HG03139 (cell line): ENCODE measurements around the gene KIAA1328.
"Not testable (repeated sequence)": the region's sequence is repeated elsewhere in the genome, so short reads cannot be mapped to it uniquely, and the experiment has no call there.

Source experiments
- ATAC-seq: cut with Tn5 transposase; IDR thresholded peaks from one replicate; pipeline ENCODE4 v1.9.1; 2021; ENCODE audit not compliant: unreplicated experiment

The KIAA1328 gene

GRCh38 chr18:36879796-36880195, 50.9 kb downstream of the KIAA1328 start:
- ATAC-seq, result not testable (repeated sequence)

- no peak for ATAC-seq
Measured at GRCh38 chr18:36885981-36886380, 57.1 kb downstream of the KIAA1328 start.

DNA sequence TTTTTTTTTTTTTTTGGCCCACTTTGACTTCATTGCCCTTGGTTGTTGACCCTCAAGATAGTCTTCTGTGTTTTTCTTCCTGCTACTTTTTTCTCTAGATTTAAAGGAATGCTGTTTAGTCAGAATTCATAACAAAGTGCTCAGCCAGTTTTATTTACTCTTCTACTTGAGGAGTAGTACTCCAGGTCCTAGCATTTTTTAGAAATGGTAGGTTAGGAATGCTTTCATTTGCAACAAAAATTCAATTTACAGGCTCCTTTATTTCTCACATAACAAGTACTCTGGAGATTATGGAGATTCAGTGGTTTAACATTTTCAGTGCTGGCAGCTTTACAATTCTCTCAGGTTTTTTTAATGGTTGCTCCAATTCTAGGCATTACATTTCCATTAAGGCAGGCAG, 58.2 kb downstream of the KIAA1328 start:
- ATAC-seq, result no peak

DNA sequence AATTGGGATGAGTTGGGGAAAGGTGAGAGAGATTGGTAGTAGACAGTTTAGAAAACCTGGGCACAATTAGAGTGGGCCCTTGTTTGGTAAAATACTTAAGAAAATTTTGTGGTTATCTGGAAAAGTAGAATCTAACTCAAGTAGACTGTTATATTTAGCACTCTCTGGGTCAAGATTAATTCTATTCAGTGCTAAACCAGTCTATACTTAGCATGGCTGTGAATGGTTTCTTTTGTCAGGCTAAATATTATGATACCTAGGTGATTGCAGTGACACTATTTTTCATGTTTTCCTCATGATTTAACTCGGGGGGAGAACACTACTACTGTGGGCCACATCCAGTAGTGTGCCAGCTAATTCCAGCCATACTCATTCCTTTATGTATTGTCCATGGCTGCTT, 58.9 kb downstream of the KIAA1328 start:
- ATAC-seq, result no peak

GRCh38 chr18:36888778-36889177, 59.9 kb downstream of the KIAA1328 start:
- ATAC-seq, result no peak

GRCh38 chr18:36889321-36889720, 60.4 kb downstream of the KIAA1328 start:
- no peak for ATAC-seq

DNA sequence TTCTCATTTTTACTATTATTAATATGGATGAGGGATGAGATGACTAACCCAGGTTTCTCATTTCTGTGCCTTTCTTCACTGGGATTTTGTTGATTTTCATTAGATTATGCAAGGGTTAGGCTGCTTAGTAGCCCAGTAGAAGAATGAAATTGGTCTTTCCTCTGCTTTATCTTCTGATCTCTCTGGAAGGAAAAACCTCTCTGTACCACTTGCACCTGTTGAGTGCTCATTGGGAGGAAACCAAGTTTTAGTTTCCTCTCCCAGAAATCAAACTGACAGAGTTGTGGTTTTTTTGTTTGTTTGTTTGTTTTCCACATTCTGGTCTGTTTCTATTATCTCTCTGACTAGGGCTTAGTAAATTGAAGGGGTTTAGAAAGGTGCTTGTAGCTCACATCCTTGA, 60.8 kb downstream of the KIAA1328 start:
- no peak for ATAC-seq

DNA sequence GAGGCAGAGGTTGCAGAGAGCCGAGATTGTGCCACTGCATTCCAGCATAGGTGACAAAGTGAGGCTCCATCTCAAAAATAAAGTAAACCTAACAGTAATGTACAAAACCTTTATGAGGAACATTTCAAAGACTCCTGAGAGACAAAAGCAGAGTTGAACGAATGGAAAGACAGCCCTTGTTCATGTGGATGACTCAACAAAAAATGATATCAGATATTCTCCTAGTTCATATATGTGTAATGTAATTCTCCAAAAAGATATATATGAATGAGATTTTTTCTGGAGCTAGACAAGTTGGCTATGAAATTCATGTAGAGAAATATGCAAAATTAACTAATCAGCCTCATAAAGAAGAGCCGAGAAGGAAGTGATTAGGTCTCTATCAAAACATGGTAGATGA, 61.7 kb downstream of the KIAA1328 start:
- ATAC-seq, result no peak

- no peak for ATAC-seq
Measured at GRCh38 chr18:36893227-36893626, 64.3 kb downstream of the KIAA1328 start.

GRCh38 chr18:36895606-36896005, 66.7 kb downstream of the KIAA1328 start:
- ATAC-seq, result no peak

GRCh38 chr18:36897253-36897652, 68.3 kb downstream of the KIAA1328 start:
- ATAC-seq, result no peak

- ATAC-seq, result no peak
Measured at GRCh38 chr18:36899289-36899688, 70.4 kb downstream of the KIAA1328 start.

GRCh38 chr18:36900466-36900865, 71.5 kb downstream of the KIAA1328 start:
- ATAC-seq, result no peak

- no peak for ATAC-seq
Measured at GRCh38 chr18:36901277-36901701, 72.4 kb downstream of the KIAA1328 start.

DNA sequence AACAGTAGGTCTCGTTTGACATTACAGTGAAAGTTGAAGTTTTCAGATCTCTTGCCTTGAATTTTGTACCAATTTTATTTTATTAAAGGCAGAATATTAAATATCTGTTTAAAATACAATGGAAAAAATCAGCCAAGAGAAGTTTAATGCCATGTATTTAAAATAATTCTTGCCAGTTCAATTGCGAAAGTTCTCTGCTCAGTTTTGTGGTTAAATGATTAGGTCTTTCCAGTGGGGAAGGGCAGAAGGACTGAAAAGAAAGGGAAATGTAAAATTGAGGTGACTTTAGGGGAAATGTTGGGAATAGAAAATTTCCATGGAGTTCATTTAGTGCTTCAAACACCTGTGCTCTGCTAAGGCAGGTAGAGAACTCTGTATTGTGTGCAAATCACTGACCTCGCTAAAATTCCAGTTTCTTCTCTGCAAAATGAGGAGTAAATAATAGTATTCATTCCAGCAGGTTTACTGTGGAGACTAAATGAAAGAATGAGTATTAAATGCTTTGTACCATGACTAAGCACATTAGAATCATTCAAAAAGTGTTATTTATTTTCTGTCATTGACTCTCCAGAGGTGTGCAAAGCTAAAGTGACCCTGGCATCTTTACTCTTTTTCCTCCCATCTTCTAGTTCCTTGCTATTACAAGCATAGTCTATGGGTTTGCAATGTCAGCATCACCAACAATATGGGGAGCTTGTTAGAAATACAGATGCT, 74.4 kb downstream of the KIAA1328 start:
- no peak for ATAC-seq

- no peak for ATAC-seq
Measured at GRCh38 chr18:36905571-36905970, 76.6 kb downstream of the KIAA1328 start.

GRCh38 chr18:36909282-36909681, 80.4 kb downstream of the KIAA1328 start:
- ATAC-seq, result not testable (repeated sequence)

GRCh38 chr18:36912887-36913286, 84.0 kb downstream of the KIAA1328 start:
- no peak for ATAC-seq

DNA sequence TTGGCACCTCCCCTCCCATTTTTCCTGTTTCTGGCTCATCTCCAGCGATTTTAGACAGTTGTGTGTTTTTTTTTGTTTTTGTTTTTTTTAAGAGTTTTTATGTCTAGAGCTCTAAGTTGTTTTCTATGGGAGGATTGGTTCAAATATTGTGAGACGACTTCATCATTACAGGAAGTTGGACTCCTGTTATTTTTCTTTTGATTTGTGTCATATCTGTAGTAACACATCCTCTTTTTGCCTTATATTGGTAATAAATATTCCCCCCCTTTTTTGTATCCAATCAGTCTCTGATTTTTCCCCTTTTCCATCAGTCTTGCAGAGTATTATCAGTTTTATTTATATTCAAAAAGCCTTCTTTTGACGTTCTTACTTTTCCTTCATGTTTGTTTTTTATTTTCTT, 89.0 kb downstream of the KIAA1328 start:
- no peak for ATAC-seq

GRCh38 chr18:36929601-36930000, 100.7 kb downstream of the KIAA1328 start:
- ATAC-seq, result no peak

DNA sequence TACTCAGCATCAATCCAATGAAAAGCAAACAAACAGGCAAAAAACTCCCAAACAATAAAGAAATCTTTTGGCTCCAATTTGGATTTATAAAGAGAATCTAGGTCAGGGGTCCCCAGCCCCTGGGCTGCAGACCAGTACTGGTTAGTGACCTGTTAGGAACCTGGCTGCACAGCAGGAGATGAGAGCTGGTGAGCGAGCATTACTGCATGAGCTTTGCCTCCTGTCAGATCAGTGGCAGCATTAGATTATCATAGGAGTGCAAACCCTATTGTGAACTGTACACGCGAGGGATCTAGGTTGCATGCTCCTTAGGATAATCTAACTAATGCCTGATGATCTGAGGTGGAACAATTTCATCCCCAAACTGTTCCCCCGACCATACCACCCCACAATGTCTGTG, 102.2 kb downstream of the KIAA1328 start:
- no peak for ATAC-seq

- ATAC-seq, result no peak
Measured at GRCh38 chr18:36933552-36933951, 104.6 kb downstream of the KIAA1328 start.

DNA sequence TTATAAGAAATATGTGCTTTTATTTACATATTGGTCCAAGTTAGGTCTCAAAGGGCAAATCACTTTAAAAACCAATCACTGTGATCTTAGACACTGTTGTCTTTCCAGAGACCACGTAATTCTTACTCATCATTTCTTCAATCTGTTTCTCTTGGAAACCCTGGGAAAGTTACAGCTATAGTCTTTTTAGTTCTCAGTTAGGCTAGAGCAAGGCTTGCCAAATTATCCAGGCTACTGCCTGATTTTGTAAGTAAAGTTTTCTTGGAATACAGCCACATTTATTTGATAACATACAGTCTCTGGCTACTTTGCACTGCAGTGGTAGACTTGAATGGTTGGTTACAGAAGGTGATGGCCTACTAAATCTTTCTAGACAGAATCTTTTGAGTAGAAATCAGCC, 106.0 kb downstream of the KIAA1328 start:
- no peak for ATAC-seq
